Measurements from ENCODE around the gene ABCB1. TPM values are rescaled to one million over a fixed set of nuclear protein-coding genes. Genes with fewer than 3 reads are reported as not detected.

Gene ABCB1
- total RNA-seq, 4 donors from 2014 or later, result 2.8 to 109 (median 61.1) TPM

DNA sequence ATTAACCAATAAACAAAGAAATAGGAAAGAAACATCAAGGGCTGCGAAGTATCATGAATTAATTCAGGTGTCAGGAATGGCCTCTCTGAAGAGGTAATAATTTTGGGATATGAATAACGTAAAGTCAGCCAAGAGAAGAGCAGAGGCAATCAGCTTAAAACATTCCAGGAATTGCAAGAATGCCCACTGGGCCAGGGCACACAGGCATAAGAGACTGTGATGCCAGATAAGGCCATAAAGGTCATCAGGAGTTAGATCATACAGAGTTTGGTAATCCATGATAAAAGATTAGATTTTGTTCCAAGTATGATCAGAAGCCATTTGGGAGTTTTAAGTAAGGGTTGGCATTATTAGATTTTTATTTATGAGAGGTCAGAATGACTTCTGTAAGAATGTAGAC lies 72.0 kb downstream of the ABCB1 start:
- WGBS, 2 donors (ENCODE audit: low coverage in 1 of 2), result 88 to 93% methylated on average over 2 of the region's 2 CpGs
- intact Hi-C loops (cut with DNase I; ENCODE audit: low total_unique reads), result no loop called here
- no peak overlapping the region for H3K4me3 ChIP-seq
- no peaks in the 10 kb centered on the region for H3K27me3 ChIP-seq
- in situ Hi-C loops (cut with MboI; ENCODE audit: low pct_ligation_motif_present in 1 of 4, low pct_unique_long_range_greater_than_20kb in 1 of 4, low sequenced_read_pairs in 3 of 4), result no loop called here
- TF ChIP-seq POLR2AphosphoS5 (IDR thresholded peaks at IDR 0.05), result no peak
- TF ChIP-seq EP300 (IDR thresholded peaks at IDR 0.05; ENCODE audit: low read depth), result no peak
- no peak for TF ChIP-seq POLR2A (IDR thresholded peaks at IDR 0.05)
- no peak for DNase-seq
- H3K36me3 ChIP-seq, result no peaks in the 10 kb centered on the region
- no peaks in the 10 kb centered on the region for H3K9me3 ChIP-seq
- H3K27ac ChIP-seq, result no peak overlapping the region
- H3K4me1 ChIP-seq, result no peaks in the 10 kb centered on the region

DNA sequence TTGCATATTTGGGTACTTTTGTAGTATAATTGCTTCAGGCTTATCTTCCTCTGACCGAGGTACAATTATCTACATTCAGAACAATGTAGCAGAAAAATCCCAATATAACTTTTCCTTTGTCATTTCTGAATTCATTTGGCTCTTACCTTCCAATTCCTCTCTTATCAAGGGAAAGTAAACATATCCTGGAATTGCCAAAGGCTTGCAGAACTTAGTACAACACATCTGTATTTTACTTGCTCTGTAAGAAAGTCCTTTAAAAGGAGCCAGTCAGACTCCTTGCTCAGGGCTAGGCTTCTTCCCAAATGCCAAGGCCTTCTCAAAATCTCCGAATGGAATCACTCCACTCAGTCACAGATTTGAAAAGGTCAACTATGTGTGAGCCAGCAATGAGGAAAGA lies 81.9 kb downstream of the ABCB1 start:
- H3K4me1 ChIP-seq, result no peaks in the 10 kb centered on the region
- H3K4me3 ChIP-seq, result no peak overlapping the region
- H3K9me3 ChIP-seq, result no peaks in the 10 kb centered on the region
- in situ Hi-C loops (cut with MboI; ENCODE audit: low pct_ligation_motif_present in 1 of 4, low pct_unique_long_range_greater_than_20kb in 1 of 4, low sequenced_read_pairs in 3 of 4) (loop anchor here in 1 of 4 donors (25.0 kb wide), 1 partner anchor 369 kb away; the partner anchor contains the start of genes DBF4 and SLC25A40), intact Hi-C loops (cut with DNase I; ENCODE audit: low total_unique reads) (no loop called here)
- no peak overlapping the region for H3K27ac ChIP-seq
- H3K36me3 ChIP-seq, result no peaks in the 10 kb centered on the region
- no peak for DNase-seq
- H3K27me3 ChIP-seq, result no peaks in the 10 kb centered on the region
- TF ChIP-seq POLR2AphosphoS5 (IDR thresholded peaks at IDR 0.05) (no peak), EP300 (IDR thresholded peaks at IDR 0.05; ENCODE audit: low read depth) (no peak), POLR2A (IDR thresholded peaks at IDR 0.05) (no peak)
- TF ChIP-seq, protein P1, sequence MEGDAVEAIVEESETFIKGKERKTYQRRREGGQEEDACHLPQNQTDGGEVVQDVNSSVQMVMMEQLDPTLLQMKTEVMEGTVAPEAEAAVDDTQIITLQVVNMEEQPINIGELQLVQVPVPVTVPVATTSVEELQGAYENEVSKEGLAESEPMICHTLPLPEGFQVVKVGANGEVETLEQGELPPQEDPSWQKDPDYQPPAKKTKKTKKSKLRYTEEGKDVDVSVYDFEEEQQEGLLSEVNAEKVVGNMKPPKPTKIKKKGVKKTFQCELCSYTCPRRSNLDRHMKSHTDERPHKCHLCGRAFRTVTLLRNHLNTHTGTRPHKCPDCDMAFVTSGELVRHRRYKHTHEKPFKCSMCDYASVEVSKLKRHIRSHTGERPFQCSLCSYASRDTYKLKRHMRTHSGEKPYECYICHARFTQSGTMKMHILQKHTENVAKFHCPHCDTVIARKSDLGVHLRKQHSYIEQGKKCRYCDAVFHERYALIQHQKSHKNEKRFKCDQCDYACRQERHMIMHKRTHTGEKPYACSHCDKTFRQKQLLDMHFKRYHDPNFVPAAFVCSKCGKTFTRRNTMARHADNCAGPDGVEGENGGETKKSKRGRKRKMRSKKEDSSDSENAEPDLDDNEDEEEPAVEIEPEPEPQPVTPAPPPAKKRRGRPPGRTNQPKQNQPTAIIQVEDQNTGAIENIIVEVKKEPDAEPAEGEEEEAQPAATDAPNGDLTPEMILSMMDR (IDR thresholded peaks at IDR 0.05), result no peak
- WGBS, 2 donors (ENCODE audit: low coverage in 1 of 2), result 59 to 67% methylated on average over 2 of the region's 2 CpGs

GRCh38 chr7:87517891-87518290 lies 82.8 kb downstream of the ABCB1 start:
- no peaks in the 10 kb centered on the region for H3K4me1 ChIP-seq
- H3K4me3 ChIP-seq, result no peak overlapping the region
- H3K27me3 ChIP-seq, result no peaks in the 10 kb centered on the region
- H3K9me3 ChIP-seq, result no peaks in the 10 kb centered on the region
- 82 to 91% methylated on average over 3 of the region's 3 CpGs for WGBS, 2 donors (ENCODE audit: low coverage in 1 of 2)
- no peak for DNase-seq
- no peaks in the 10 kb centered on the region for H3K36me3 ChIP-seq
- in situ Hi-C loops (cut with MboI; ENCODE audit: low pct_ligation_motif_present in 1 of 4, low pct_unique_long_range_greater_than_20kb in 1 of 4, low sequenced_read_pairs in 3 of 4) (loop anchor here in 1 of 4 donors (25.0 kb wide), 1 partner anchor 369 kb away; the partner anchor contains the start of genes DBF4 and SLC25A40), intact Hi-C loops (cut with DNase I; ENCODE audit: low total_unique reads) (no loop called here)
- TF ChIP-seq, protein P1 (IDR thresholded peaks at IDR 0.05), result no peak
- TF ChIP-seq POLR2AphosphoS5 (IDR thresholded peaks at IDR 0.05), result no peak
- no peak for TF ChIP-seq POLR2A (IDR thresholded peaks at IDR 0.05)
- TF ChIP-seq EP300 (IDR thresholded peaks at IDR 0.05; ENCODE audit: low read depth), result no peak
- no peak overlapping the region for H3K27ac ChIP-seq

GRCh38 chr7:87517136-87517815 lies 83.4 kb downstream of the ABCB1 start:
- no peaks in the 10 kb centered on the region for H3K36me3 ChIP-seq
- no peaks in the 10 kb centered on the region for H3K27me3 ChIP-seq
- no peaks in the 10 kb centered on the region for H3K9me3 ChIP-seq
- in situ Hi-C loops (cut with MboI; ENCODE audit: low pct_ligation_motif_present in 1 of 4, low pct_unique_long_range_greater_than_20kb in 1 of 4, low sequenced_read_pairs in 3 of 4) (loop anchor here in 1 of 4 donors (25.0 kb wide), 1 partner anchor 370 kb away; the partner anchor contains the start of genes DBF4 and SLC25A40), intact Hi-C loops (cut with DNase I; ENCODE audit: low total_unique reads) (no loop called here)
- TF ChIP-seq POLR2A (IDR thresholded peaks at IDR 0.05), result no peak
- TF ChIP-seq POLR2AphosphoS5 (IDR thresholded peaks at IDR 0.05), result no peak
- TF ChIP-seq, protein P1 (IDR thresholded peaks at IDR 0.05), result no peak
- TF ChIP-seq EP300 (IDR thresholded peaks at IDR 0.05; ENCODE audit: low read depth), result no peak
- H3K27ac ChIP-seq, result no peak overlapping the region
- no peaks in the 10 kb centered on the region for H3K4me1 ChIP-seq
- no peak for DNase-seq
- H3K4me3 ChIP-seq, result no peak overlapping the region
- 86 to 88% methylated on average over 2 to 3 of the region's 3 CpGs for WGBS, 2 donors (ENCODE audit: low coverage in 1 of 2)

Data from transverse colon (tissue), 4 donors.